Erythroblast (primary cell): ENCODE results near the gene ADORA2A.

Experiments
- GATA1 ChIP-seq: IDR thresholded peaks from 2 replicates; pipeline ENCODE4 v1.6.1; 2011; ENCODE audit warnings: low read depth, mild to moderate bottlenecking, control low read depth, low read length, moderate library complexity
- POLR2A ChIP-seq: IDR thresholded peaks from 2 replicates; pipeline ENCODE4 v1.6.1; 2011; ENCODE audit warnings: mild to moderate bottlenecking, low read length

DNA sequence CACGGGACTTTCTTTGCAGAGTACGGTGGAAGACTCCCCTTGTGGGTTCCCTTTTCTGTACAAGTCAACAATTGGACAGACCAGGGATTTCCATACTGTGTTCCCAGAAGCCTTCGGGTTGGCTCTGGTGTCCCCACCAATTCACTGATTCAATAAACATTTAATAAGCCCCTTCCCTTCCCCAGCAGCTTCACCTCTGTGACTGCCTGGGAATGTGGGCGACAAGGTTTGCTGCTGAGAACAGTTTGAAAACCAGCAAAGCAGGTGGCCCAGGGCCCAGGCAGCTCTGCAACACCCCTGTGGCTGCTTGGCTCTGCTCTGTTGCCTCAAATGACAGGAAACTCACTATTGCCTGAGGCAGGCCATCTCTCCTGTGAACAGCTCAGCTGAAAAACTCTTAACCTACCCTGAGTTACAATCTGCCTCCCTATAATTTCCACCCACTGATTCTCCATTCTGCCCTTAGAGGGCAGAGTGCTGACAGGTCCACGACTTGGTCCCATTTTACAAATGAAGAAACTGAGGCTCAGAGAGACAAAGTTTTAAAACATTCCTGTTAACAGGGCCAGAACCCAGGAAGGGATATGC lies 10.4 kb downstream of the ADORA2A start:
- TF ChIP-seq POLR2A (no peak), GATA1 (no peak)
